Endothelial cell of hepatic sinusoid (primary cell): ENCODE results near the gene RNU6-7.

Experiments used
- in situ Hi-C: cut with HindIII; loops from 2 replicates; pipeline ENCODE4 v1.10.0; 2017; ENCODE audit warnings: low sequenced_read_pairs

The RNU6-7 gene

DNA sequence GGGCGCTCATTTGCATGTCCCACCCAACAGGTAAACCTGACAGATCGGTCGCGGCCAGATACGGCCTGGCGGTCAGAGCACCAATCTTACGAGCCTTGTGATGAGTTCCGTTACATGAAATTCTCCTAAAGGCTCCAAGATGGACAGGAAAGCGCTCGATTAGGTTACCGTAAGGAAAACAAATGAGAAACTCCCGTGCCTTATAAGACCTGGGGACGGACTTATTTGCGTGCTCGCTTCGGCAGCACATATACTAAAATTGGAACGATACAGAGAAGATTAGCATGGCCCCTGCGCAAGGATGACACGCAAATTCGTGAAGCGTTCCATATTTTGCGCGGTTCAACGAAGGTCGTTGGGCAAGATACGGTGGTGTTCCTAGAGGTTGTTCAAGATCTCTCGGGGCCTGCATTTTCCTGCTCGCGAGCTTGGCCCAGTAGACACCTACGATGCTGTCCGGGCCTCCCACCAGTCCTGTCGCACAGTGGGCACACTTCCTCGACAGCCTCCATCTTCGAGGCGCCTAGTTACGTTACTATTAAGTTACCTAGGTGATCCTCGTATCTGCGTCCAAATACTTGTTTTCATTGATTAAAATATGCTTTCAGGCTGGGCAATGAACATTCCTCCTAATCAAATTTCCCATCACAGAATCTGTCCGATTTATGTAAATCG is at the start of gene RNU6-7:
Gene RNU6-7, plus strand, starts transcription at position 230 of the 675 bp plus-strand sequence.
- in situ Hi-C loops: no loop called here

DNA sequence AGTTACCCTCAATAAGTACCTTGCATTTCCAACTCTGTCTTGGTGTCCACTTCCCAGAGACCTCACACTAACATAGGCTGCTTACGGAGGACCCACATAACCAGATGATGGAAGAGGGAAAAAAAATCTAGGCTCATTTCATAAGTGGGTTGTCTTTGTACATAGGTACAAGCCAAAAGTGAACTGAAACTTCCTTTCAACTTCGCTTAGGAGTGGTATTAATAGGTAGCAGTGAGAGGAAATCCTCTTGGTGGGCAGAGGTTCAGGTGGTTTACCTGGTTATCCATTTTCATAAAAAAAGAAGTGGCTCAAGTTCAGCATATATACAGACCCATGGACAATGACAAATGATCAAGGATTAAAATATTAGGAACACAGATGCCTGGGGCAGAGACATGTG is 35.8 kb upstream of the RNU6-7 start:
- in situ Hi-C loops: no loop called here

DNA sequence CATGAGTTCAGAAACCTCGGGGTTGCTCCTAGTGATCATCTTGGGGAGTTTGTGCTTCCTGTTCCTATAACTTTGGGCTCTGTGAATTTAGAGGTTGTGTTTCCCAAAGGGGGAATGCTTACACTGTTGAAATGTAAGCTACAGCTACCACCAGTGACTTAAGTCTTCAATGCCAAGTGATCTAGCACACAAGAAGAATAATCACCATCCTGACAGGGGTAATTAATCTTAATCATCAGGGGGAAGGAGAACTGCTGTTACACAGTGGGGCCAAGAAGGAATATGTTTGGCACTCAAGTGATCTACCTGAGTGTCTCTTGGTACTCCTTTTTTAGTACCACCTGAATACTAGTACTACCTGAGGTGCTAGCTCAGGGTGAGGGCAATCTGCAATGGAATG is 34.9 kb upstream of the RNU6-7 start:
- in situ Hi-C loops: no loop called here

DNA sequence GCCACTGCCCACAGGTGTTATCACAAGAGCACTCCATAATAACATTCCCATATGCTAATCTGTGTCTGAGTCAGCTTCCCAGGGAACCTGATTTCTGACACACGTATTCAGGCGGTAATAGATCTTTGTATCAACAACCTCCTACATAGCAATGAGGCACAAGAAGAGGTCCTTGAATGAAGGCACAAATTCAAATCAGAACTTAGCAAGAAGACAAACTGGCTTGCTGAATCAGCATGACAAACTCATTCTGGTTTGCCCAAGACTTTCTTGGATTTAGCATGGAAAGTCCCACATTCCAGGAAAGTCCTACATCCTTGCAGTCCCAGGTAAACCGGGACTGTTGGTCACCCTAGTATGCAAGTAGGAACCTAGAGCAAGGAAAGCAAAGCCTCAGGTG is 33.9 kb upstream of the RNU6-7 start:
- in situ Hi-C loops: no loop called here

DNA sequence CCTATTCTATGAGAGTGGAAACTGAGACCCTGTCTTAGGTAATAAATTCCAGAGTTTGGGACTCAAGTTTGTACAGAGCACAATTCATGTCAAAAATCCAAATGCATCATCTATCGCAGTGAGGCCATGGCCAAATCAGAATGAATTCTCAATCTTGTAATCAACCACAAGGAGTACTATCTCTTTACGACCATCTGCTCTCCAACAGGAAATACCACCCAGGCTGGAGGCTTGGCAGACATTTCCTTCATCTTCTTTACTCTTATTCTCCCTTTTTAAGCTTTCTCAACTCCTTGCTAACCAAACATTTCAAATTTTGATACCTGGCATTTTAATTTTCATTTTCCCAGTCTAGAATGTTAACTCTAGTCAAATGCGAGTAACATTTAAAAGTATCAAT is 32.7 kb upstream of the RNU6-7 start:
- in situ Hi-C loops: no loop called here

DNA sequence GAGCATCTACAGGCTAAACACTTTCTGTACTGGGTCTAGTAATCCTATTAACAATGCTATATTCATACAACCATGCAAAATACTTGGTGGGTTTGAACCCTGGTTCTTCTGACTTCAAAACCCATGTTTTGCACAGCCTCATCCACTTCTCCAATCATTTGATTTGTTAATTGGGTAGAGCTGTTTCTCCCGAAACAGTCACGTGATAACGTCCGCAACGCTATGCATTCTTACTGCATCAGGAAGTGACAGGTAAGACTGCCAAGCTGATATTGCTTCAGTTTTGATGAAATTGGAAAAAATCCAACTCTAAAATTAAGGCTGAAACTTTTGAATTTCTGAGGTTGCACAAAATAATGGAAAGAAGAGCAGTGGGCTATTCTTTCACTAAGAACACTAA is 30.4 kb upstream of the RNU6-7 start:
- in situ Hi-C loops: no loop called here

DNA sequence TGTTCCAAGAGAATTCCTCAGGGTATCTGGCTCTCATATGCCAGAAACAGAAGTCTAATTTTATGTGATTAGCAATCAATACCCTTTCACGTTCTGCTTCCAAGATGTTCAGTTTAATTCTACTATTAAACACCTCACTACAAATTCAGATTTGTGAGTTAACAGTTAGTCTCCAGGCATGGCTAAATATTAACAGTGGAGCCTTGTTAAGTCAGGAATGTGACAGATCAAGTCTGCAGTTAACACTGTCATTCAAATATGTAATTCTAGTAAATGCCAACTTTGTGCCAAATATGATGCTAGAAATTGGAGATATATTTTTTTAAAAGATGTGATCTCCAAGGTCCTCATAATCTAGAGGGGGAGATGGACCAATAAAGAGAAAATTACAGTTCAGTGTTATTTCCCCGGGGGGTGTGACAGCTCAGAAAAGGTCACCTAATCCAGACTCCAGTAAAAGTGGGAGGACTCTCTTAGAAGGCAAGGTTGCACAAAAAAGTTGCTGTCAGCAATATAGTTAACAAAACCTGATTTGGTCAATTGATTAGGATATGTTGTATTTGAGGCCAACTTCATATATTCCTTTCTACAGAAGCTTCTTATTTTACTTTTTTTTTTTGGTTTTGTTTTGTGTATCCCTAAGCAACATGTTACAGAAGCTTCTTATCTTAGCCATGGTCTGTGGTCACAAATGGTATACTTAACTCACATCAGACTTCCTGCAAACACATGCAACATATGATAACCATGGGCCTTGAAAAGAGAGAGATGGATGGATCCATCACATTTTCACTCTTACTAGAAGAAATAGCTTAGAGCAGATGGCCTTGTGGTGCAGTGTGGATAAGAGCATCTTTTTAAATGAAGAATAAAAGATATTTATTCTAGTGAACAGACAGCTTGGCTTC is 18.4 kb upstream of the RNU6-7 start:
- in situ Hi-C loops: loop anchor here (5.0 kb wide), 1 partner anchor 34 kb away; no protein-coding TSS in a partner anchor

DNA sequence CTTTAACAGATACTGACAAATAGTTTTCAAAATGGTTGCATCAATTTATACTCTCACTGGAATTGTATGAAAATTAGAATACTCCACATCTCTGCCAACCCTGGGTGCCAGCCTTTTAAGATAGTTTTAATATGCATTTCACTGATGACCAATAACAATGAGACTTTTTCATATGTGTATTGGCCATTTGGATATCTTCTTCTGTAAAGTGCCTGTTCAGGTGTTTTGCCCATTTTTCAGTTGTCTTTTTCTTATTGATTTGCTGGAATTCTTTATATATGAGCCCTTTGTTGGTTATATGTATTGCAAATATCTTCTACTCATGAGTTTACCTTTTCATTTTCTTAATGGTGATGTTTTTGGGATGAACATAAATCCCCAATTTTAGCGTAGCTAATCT is 16.7 kb upstream of the RNU6-7 start:
- in situ Hi-C loops: no loop called here

DNA sequence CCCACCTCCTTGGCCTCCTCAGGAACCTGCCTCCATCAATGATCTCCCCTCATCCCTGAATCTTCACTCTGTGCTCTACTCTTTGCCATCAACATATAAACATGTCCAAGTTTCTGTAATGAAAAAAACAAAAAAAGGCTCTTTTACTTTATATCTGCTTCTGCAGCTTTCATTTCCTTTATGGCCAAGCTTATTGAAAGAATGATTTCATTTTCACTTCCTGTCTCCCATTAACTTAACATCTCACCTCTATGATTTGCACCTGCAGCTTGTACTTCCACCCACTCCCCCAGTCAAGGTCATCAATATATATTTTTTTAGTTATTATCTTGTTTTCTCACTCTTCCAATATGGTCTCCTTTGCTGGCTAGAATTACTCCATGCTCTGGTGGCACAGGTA is 15.6 kb upstream of the RNU6-7 start:
- in situ Hi-C loops: no loop called here

DNA sequence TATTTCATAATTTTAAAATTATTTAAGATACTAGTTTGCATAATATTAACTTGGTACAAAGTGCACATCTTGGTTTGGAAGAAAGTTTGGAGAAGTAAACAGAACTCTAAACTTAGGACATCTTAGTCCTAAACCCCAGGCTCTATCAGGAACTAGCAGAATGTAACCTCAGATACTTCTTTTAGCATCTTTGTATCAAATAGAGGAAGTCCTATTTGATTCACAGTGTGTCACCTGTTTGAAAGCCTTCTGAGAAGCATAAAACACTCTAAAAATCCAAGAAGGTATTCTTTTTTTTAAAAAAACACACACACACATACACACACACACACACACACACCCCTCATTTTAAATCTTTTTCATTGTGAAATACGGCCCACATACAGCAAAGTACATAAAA is 12.0 kb upstream of the RNU6-7 start:
- in situ Hi-C loops: no loop called here

DNA sequence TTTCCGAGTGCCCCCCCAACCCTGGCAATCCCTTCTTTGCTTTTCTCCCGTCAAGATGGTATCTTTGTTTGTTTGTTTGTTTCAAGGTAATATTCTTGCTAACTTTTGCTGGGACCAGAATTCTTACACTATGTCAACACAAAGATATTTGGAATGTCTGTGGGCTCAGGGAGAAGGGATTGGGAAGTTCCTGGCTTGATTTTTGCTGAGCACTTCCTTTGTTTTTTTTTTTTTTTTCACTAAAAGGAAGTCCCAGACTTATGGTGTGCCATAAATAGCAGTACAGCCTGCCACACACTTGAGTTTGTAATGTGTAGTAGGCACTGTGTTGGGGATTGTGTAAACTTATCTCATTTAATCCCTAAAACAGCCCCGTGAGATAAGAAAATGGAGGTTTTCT is 11.2 kb upstream of the RNU6-7 start:
- in situ Hi-C loops: no loop called here

DNA sequence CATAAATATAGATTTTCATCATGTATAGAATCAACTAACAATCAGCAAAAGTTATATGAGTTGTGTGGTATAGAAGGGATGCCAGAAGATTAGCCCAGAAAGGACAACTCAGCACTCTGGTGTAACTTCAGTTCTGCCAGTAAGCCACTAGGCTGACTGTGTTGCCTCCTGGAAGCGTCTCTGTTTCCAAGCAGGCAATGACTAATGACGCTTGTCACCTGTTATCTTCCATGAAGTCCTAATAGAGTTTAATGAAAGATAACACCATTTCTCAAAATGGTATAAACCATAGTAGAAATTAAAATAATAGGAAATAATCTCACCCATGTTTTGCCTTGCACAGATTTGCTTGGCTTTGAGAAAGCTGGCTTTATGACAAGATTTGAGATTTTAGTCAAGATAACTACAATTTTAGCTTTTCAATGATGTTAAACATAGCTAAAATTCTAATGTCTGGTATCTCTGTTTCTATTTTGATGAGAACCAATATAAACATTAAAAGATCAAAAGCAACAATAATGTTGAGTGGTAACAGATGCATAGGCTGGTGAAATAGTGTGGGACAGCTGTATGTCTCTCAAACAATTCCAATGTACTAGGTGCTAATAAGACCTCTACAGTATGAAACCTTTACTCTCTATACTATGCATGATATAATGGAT is 9.0 kb upstream of the RNU6-7 start:
- in situ Hi-C loops: no loop called here

DNA sequence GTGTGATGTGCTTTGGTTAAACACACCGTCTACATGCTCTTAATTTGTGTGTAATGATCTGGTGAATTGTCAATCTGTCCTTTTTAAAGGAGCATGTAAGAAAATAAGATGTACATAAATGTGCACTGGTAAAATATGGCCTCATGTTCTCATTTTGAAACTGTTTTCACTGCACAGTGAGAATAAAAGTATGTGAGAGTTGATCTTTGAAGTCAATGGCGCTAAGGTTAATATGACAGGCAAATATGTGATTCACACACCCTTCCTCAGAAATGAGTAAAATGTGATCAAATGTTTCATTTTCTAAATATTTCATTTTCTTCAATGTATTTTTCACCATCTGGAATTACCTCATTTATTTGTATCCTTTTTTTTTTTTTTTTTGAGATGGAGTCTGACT is 8.3 kb upstream of the RNU6-7 start:
- in situ Hi-C loops: no loop called here

DNA sequence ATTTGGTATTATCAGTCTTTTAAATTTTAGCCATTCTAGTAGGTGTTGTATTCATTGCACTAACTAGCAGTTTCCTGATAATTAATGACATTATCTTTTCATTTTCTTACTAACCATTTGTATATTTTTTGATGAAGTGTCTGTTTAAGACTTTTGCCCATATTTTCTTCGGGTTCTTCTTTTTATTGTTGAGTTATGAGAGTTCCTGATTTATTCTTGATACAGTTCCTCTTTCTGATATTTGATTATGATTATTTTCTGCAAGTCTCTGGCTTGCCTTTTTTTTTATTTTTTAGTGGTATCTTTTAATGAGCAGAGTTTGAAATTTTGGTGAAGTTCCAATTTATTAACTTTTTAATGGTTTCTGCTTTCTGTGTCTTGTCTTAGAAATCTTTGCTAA is 6.2 kb upstream of the RNU6-7 start:
- in situ Hi-C loops: no loop called here

DNA sequence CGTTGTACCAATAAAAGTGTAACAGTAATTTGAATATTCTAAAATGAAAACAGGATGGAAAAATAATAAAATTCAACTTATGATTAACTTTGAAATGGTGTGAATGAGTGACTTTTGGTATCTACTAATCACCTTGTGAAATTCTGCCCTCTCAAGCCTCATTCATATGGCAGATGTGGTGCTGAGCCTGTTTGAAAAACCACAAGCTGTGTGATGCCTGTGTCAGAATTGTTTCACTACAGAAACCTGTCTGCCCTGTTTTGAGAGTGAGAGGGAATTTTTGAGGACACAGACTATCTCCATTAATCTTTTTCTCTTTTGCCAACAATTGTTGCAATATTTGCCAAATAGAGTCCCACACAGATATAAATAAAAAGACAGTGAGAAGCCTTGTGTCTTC is 3.9 kb upstream of the RNU6-7 start:
- in situ Hi-C loops: no loop called here

DNA sequence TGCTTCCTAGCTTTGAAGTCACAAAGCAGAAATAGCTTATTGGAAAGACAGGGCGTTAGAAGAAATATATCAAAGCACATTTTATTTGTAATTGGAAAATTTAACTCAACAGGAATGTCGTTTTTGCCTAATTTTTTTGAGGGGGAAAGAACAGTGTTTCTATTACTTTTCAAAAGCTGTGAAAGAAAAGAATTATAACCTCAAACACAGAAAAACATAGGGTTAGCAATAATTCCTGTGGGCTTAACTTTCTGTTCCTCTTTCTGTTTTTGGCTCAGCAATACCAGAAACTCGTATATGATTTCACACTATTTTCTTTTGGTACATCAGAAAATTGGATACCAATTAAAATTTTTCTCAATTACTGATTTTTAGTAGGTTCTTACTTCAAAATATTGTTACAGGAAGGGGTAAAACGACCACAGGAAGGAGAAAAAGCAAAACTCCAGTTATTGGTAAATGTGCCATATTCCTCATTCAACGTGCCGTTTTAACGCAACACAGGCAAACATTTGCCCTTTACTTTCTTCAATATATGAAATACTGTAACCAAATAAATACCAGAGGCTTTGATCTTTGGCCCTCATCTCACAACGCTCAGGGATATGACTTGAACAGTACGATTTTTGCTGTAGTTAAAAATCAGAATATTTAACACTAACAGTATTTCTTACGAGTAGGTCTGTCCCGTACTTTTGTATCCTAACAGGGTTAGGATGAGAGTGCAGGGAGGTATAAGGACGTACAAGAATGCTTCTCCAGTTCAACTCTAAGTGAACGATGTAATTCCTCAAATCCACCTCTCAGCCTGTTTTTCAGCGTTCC is 1.3 kb upstream of the RNU6-7 start:
- in situ Hi-C loops: no loop called here

DNA sequence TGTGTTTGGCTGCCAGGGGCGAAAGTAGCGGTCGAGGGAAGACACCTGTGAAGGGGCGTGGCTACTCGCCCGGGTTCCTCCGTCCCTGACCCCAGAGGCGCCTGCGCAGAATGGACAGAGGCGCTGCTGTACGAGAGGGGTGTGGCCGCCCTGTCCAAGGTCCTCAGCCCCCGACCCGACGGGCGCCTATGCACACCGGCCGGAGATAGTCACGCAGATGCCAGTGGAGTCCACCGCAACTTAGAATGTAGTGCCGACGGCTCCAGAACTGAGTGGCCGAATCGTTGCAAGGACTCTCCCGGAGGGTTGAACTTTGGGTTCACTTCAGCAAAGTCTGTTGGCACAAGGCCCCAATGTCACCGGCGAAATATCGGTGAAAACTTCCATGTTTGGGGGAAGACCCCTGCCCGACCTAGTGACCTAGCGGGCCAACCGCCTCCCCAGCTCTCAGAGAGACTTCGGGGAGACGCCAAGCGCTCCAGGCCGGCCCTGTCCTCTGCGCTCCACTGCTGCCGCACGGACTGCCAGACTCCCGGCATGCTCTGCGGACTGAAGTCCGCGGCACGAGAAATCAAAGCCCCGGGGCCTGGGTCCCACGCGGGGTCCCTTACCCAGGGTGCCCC is 541 bp upstream of the RNU6-7 start:
- in situ Hi-C loops: no loop called here

DNA sequence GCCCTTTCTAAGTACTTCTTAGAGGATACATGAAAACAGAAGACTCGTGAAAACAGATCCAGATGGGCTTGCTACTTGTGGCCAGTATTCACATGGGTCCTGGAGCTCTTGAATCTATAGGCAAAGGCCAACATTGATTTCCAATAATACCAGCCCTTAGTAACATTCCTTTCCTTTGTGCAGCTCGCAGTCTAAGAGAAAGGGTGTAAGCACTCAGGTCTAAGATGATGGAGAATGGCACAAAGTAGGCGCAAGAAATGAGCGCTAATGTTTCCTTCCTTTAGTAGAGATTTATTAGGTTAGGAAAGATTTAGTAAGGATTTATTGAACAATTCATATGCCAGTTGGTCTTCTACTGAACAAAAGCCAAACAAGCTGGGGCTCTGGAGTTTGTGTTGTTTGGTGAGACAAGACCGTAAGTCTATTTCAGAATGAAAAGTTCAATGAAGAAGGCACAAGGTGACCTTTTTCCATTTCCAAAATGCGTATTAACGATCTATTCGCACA is 699 bp downstream of the RNU6-7 start:
- in situ Hi-C loops: no loop called here

DNA sequence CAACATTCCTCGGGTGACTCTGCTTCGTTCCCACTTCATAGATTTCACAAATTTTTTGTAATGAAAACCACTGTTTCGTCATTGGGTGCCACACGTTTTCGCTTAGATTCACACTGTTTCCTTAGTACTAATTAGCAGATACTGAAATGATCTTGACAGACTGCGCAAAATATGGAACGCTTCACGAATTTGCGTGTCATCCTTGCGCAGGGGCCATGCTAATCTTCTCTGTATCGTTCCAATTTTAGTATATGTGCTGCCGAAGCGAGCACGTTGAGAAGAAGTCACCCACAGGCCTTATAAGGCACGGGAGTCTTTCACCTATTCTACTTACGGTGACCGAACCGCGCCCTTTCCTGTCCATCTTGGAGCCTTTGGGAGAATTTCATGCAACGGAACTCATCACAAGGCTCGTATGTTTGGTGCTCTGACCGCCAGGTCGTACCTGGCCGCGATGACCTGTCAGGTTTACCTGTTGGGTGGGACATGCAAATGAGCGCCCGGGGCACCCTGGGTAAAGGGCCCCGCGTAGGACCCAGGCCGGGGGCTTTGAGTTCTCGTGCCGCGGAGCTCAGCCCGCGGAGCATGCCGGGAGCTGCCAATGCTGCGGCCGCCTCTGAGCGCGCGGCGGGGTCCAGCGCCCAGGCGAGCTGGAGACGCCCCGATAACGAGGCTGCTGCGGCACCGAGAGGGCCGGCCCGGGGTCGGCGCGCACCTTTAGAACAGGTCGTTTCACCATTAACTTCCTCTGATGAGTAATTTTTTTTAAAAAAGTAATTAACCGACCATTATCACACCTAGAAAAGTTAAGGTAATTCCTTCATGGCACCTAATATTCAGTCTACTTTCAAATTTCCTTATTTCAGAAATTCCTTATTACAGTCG is 1.4 kb downstream of the RNU6-7 start, which contains the start of gene RNU6-8:
Gene RNU6-8, minus strand, starts transcription at position 272 of the 885 bp plus-strand sequence.
- in situ Hi-C loops: no loop called here
